ENCODE results near the gene TP53RK.
"Not testable (repeated sequence)": the region's sequence is repeated elsewhere in the genome, so short reads cannot be mapped to it uniquely, and the experiment has no call there.

The TP53RK gene

DNA sequence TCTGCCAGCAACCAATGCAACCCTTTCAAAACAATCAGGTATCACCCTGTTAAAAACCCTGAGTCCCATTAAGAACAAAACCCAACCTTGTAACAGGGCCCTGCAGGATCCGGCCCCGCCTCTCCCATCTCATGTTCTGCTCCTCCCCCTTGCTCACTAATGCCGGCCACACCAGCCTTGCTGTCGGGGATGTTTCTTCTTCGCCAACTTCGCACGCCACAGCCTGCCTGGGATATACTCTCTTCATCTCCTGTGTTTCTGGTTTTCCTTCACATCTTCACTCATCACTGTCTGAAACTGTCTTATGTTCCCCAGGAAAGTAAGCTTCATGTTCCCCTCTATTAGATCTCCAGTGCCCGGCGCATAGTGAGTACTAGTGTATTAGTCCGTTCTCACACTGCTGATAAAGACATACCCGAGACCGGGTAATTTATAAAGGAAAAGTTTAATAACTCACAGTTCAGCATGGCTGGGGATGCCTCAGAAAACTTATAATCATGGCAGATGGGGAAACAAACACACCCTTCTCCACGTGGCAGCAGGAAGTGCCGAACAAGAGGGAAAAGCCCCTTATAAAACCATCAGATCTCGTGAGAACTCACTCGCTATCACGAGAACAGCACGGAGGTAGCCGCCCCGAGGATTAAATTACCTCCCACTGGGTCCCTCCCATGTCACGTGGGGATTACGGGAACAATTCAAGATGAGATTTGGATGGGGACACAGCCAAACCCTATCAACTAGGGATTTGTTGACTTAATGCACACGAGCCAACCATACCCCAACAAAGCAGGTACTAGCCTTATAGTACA lies 5.1 kb downstream of the TP53RK start:
- in situ Hi-C loops (cut with HindIII; ENCODE audit: low sequenced_read_pairs), result no loop called here

DNA sequence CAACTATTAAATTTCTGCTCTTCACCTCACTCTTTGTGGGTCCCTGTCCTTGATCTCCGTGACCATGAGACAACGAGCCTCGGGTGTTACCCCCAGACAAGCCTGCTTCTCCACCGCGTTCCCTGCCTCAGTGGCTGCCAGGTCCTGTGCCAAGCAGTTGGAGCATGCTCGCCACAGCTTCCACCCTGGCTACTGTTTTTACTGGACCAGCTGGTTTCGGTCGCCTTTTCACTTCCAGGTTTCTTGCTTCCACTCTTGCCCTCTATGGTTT lies 5.6 kb downstream of the TP53RK start:
- in situ Hi-C loops (cut with HindIII; ENCODE audit: low sequenced_read_pairs), result no loop called here

DNA sequence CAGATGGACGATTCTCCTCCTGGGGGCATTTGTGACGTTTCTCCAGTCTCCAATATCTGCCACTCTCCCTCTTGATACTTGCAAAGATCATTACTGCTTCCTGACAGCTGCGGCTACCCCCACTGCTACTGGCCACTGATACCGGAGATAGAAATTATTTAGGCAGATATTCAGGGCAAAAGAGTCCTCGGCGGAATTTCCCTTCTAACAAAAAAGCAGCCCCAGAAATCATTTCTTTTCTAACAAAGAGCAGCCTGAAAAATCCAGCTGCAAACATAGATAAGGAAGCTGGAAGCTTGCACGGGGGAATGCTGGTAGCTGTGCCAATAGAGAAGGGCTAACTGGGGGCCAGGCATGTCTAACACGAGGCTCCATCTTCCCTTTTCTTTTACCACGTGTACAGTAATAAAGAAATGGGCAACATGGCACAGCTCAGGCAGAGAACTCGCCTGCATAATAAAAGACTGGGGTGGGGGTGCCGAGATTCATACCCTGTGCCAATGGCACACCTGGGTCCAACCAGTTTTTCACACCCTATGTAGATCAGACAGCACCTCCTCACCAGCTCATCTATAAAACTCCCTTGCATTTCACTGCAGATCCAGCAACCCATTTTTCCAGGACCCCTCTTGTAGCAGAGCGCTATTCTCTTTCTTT lies 6.1 kb downstream of the TP53RK start:
- in situ Hi-C loops (cut with HindIII; ENCODE audit: low sequenced_read_pairs), result no loop called here

DNA sequence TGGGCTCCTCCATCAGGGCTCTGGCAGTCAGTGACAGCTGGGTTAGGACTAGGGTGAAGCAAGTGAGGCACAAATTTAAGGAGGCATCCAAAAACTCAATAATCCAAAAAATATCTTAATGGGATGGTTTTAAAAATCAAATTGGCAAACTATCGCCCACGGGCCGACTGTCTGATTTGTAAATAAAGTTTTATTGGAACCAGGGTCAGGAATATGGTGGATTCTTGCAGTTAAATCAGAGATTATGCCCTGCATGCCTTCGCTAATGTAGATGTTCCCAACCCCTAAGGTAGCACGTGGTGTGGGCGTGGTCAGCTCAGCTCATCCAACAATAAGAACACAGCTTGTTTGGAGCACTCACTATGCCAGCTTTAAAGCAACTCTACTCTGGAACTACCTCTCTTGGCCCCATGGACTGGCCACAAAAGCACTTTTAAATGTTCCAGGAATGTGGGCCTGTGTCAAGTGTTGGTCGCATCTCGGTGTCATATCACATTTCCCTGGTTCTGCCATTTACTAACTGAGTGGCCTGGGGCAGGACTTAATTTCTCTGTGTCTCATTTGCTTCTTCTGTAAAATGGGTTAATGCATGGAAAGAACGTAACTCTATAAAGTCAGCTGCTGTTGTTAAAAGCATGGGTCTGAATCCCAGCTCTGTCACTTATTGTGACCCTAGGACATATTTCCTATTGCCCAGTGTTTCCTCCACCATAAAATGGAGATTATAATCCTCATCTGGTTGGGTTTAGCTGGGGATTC lies 7.0 kb downstream of the TP53RK start:
- in situ Hi-C loops (cut with HindIII; ENCODE audit: low sequenced_read_pairs), result no loop called here

DNA sequence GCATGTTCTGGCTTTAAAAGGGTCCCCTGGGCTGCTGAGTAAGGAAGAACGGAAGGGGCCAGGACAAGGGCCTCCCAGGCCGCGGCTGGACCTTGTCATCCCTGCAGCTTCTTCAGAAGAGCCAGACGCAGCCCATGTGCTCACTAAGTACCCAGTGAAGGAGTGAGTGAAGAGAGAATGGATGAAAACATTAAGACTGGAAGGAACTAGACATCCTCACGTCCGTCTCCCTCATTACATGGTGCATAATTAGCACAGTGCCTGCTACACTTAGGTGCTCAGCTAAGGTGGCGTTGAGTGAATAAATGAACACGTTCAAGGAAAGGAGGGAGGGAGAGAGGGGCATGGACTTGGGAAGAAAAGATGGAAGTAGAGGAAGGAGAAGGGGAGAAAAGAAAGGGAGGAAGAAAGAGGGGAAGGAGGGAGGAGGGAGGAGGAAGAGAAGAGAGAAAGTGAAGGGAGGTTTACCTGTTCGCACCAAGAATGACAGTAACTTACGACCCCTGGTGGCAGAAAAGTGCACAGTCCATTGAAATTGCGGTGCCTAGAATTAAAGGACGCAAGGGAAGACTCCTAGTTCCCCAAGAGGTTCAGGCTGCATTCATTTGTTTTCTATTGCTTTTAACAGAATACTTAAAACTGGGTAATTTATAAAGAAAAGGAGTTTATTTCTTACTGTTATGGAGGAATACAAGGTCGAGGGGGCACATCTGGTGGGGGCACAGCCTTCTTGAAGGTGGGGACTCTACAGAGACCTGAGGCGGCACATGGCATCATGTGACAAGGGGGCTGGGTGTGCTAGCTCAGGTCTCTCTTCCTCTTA lies 8.0 kb downstream of the TP53RK start:
- in situ Hi-C loops (cut with HindIII; ENCODE audit: low sequenced_read_pairs), result no loop called here

DNA sequence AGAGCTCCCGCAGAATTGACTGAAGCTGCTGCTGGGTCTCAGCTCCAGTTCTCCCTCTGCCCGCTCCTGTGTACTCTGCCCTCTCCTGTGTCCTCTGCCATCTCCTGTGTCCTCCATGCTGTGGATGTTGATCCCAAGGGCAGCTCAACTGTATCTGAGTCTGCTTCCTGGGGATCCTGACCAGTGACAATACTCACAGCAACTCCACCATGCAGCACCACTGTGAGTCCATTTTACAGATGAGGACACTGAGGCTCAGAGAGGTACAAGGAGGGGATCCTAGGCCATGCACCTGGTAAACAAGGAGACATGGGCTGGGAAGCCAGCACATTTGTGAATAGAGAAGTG lies 8.6 kb downstream of the TP53RK start:
- in situ Hi-C loops (cut with HindIII; ENCODE audit: low sequenced_read_pairs), result no loop called here

DNA sequence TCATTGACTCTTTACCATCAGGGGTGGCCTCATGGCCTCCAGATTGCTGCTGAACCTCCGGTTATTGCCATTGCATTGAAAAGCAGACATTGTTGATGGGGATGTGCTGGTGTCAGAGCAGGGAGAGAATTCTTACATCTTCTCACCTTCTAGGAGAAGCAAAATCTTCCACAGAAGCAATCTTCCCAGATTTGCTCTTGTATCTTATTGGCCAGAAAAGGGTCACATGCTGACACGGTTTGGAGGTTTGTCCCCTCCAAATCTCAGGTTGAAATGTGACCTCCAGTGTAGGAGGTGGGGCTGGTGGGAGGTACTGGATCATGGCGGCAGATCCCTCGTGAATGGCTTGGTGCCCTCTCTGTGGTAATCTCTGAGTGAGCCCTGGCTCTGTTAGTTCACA lies 10.7 kb downstream of the TP53RK start:
- in situ Hi-C loops (cut with HindIII; ENCODE audit: low sequenced_read_pairs), result no loop called here

DNA sequence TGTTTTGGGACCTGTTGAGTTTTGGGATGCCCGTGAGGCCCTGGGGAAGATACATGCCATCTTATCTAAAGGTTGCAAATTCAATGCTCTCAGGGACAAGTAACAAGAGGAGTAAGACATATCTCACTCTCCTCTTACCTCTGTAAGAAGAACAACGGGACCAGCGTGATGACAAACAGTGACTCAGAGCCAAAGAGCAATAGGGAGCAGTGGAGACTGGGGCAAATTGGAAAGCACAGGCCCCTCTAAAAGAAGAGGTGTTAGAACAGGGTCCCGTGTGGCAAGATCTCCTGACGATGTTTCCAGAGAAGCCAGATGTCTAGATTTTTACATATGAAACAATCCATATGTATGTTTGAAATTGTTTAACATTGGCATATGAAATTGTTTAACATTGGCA lies 11.6 kb downstream of the TP53RK start:
- in situ Hi-C loops (cut with HindIII; ENCODE audit: low sequenced_read_pairs), result no loop called here

DNA sequence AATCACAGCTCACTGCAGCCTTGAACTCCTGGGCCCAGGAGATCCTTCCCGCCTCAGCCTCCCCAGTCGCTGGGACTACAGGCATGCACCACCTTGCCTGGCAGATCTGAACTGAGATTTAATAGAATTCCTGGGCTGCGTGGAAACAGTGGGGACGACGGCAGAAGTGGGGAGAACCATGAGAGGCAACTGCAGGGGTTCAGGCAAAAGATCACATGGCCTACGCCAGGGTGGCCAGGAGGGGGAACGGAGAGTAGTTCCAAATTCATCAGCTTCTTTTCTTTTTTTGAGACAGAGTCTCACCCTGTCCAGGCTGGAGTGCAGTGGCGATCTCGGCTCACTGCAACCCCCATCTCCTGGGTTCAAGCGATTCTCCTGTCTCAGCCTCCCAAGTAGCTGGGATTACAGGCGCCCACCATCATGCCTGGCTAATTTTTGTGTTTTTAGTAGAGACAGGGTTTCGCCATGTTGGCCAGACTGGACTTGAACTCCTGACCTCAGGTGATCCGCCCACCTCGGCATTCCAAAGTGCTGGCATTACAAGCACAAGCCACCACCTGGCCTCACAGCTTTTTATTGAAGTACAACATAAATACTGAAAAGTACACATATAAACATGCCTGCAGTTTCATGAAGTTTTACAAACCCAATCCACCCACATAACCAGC lies 12.5 kb downstream of the TP53RK start:
- in situ Hi-C loops (cut with HindIII; ENCODE audit: low sequenced_read_pairs), result not testable (repeated sequence)

DNA sequence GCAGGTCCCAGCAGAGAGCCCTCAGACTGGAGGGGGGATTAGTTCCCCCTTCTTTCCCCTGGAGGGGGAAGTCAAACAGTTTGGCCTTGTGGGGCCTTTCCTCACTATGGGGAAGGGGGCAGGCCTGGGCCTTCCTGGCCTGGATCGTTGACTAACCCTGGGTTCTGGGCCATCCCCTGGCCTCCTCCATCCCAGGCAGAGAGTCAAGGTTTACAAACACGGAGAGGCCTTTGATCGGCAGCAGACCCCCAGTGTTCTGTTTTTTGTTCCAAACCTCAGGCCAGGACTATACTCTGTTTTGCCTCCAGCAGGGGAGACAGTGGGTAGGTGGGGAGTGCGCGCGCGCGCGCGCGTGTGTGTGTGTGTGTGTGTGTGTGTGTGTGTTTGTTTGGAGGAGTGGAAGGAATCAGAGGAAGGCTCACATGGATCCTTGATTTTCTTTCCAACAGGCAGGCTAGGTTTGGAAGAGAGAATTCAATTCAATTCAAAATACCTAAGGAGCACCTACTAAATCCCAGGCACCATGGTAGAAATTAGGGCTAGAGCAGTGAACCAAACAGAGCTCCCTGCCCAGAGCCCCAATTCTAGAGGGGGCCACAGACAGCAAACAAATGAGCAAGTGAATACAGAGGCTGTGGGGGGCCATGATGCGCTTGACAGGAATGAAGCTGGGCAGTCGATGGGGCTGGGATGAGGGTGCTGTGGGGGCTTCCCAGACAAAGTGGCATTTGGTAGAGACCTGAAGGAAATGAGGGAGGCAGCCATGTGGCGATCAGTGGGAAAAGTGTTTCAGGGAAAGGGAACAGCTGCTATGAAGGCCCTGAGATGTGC lies 14.8 kb downstream of the TP53RK start:
- in situ Hi-C loops (cut with HindIII; ENCODE audit: low sequenced_read_pairs), result no loop called here

DNA sequence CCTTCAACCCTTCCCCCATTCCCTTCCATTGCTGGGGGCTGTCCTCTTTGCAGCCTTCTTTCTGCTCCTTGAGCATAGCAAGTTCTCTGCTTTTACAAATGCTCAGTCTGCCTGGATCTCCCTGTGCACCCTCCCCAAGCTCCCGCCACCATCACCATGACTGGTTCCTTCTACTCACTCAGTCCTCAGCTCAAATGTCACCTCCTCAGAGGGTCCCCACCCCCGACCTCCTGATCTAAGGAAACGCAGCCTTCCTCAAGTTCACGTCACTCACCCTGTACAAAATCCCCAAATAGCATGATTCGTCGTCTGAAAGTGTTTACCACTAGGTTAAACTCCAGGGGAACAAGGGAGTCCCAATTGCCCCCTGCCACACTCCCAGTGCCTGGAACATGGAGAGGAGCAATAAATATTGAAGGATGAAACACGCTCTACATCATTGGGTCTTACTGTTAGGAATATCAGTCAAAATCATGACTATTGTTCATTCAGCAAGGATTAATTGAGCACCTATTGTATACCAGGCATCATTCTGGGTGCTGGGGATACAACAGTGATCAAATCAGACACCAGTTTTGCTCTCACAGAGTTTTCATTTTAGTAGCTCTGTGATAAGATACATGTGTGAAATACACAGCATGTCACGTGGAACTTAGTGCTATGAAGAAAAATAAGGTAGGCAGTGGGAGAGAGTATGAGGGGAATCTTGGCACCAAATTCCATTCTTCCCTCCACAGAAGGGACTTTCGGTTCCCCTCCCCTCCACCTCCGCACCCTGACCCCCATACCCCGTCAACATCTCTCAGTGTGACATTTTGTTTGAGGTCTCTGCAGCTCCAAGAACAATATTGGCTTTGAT lies 15.6 kb downstream of the TP53RK start:
- in situ Hi-C loops (cut with HindIII; ENCODE audit: low sequenced_read_pairs), result no loop called here

DNA sequence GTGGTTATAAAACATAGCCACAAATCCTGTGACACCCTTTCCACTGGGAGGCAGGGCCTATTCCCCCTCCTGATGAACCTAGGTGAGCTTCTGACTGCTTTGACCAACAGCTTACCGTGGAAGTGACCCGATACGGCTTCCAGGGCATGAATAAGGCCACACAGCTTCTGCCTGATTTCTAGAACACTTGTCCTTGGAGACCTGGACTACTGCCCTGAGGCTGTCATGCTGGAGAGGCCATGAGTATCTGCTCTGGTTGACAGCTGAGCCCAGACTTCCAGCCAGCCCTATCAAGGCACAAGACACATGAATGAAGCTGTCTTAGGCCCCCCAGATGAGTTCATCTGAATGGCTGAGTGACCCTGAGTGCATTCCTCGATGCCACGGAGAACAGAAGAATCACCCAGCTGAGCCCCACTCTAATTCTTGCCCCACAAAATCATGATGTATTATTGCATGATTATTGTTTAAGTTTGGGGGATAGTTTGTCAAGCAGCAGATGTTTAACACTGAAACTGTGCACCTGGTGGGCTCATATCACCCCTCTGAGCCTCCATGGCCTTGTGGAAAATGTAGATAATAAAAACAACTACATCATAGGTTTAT lies 16.6 kb downstream of the TP53RK start:
- in situ Hi-C loops (cut with HindIII; ENCODE audit: low sequenced_read_pairs), result no loop called here

DNA sequence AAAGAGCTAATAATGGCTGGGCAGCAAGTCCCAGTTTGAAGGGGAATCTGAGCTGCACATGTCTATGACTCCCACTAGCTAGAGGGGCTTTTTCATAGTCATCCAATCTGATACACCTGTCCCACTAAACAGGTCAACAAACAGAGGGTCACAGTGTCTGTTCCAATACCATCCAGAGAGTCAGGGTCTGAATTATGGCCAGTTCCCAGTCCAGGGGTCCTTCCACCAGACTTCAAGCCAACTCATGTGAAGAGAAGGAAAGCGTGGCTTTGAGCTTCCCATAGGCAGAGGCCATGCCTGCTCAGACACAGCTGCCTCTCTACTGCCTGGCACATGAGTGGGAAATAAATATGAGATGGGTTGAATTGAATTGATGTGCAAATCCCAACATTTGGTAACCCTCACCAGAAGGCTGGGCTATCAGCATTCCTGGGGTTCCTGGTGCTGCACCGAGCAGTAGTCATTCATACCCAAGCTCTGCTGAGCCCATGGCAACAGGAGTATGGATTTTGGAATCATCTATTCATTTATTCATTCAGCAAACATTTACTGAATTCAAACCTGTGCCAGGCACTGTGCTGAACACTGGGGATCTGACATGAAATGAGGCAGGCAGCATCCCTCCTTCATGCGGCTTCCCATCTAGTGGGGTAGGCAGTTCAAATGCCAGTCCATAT lies 17.2 kb downstream of the TP53RK start:
- in situ Hi-C loops (cut with HindIII; ENCODE audit: low sequenced_read_pairs), result no loop called here

DNA sequence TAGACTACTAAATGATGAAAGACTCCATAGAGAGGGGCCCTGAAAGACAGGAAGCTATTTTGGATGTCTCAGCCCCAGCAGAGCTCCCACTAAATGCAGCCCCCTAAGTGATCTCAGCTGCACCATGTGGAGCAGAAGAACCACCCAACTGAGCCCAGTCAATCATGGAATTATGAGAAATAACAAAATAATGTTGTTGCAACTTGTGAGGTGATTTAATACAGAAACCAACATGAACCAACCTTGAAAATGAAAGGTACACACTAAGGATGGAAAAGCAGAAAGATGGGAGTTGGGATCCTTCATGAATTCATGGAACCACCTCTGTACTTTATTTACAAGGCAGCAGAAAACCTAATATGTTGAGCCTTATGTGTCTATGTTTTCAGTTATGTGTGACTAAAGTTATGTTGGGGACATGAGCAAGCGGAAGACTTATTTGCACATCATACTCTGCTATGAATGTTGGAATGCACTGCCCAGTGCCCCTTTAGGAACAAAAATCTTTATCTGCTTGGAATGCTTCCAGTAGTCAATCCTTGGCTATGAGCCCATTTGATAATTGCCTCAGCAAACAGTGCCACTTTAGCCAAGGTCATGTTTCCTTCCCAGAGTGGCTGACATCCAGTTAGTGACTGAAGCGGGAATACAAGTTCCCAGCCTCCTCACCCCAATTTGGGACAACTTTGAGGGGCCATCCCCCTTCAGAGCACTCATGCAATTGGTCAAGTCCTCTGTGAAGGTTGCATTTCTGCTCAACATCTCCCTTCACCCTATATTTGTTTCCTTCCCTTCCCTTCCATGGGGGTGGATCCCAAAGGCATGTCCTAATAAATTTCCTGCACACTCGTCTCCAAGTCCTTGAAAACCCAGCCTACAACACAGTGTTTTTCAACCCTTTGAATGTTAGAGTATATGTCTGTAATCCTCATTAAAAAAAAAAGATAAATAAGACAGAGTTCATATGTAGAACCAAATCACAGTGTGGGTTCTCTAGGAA lies 18.4 kb downstream of the TP53RK start:
- in situ Hi-C loops (cut with HindIII; ENCODE audit: low sequenced_read_pairs), result no loop called here

DNA sequence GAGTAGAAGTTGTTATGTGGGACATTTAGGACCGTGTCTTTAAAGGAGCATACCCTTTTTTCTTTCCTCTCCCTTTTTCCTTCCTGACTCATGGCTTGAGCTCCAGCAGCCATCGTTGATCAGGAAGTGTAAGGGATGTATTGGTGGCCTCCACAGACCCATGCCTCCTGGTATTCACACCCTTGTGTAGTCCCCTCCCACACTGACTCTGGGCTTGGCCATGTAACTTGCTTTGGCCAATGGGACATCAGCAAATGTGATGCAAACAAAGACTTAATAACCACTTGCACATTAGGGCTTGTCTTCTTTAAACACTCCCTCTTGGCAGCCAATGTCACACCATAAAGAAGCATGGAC lies 19.0 kb downstream of the TP53RK start:
- in situ Hi-C loops (cut with HindIII; ENCODE audit: low sequenced_read_pairs), result no loop called here

DNA sequence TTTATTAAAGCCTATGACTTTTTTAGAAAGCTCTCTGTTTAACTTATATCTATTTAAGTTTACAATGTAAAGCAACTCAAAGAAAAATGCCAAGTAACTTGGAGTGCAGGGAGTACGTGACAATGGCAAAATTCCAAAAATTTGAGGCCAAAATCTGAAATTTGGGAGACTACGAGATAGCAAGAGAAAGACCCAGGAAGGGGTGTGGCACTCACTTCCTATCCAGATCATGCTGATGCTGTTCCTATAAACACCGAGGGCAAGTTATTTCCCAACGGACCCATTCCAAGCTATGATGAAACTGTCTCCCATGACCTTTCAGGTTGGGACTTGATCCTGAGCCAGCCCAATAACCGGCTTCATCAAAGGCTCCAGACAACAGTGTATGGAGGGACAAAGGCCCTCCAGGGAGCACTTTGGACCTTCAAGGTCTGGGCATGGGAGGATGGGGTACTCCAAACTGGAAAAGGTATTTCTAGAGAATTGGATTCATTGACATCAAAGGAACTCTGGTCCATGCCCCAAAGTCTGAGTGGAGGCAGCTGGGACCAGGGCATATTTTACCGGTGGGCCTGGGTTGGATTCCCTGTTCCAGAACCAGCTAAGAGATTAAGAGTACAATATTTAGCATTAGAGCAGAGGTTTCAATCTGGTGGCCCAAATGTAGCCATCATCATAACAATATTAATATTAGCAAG lies 22.3 kb downstream of the TP53RK start:
- in situ Hi-C loops (cut with HindIII; ENCODE audit: low sequenced_read_pairs), result no loop called here

Measured in endothelial cell of hepatic sinusoid (primary cell).